ENCODE data around the gene MPIG6B. TPM values are rescaled to one million over a fixed set of nuclear protein-coding genes. Genes with fewer than 3 reads are reported as not detected.

MPIG6B gene, protein sequence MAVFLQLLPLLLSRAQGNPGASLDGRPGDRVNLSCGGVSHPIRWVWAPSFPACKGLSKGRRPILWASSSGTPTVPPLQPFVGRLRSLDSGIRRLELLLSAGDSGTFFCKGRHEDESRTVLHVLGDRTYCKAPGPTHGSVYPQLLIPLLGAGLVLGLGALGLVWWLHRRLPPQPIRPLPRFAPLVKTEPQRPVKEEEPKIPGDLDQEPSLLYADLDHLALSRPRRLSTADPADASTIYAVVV
- total RNA-seq (under 1 TPM; 0.74 to 0.94 TPM), polyA plus RNA-seq (ENCODE audit: insufficient read depth, low read depth, low replicate concordance) (1.3 TPM)
- long read RNA-seq, donor 1, partial matches to known transcripts: 0 of 1 reads
- long read RNA-seq, donor 1, other reads (novel, unspliced or antisense): 0 of 1 reads
- long read RNA-seq, donor 2: 0 reads

- H3K9me3 ChIP-seq: no peaks in the 10 kb centered on the region
- no peaks in the 10 kb centered on the region for H3K27me3 ChIP-seq
- no peaks in the 10 kb centered on the region for H3K36me3 ChIP-seq (ENCODE audit: low read depth, missing control alignments)
- no peak within 1 kb of the TSS for H3K4me3 ChIP-seq
- TF ChIP-seq, protein P1, sequence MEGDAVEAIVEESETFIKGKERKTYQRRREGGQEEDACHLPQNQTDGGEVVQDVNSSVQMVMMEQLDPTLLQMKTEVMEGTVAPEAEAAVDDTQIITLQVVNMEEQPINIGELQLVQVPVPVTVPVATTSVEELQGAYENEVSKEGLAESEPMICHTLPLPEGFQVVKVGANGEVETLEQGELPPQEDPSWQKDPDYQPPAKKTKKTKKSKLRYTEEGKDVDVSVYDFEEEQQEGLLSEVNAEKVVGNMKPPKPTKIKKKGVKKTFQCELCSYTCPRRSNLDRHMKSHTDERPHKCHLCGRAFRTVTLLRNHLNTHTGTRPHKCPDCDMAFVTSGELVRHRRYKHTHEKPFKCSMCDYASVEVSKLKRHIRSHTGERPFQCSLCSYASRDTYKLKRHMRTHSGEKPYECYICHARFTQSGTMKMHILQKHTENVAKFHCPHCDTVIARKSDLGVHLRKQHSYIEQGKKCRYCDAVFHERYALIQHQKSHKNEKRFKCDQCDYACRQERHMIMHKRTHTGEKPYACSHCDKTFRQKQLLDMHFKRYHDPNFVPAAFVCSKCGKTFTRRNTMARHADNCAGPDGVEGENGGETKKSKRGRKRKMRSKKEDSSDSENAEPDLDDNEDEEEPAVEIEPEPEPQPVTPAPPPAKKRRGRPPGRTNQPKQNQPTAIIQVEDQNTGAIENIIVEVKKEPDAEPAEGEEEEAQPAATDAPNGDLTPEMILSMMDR (IDR thresholded peaks at IDR 0.05): no peak
- no peak for TF ChIP-seq POLR2A (IDR thresholded peaks at IDR 0.05)
- H3K27ac ChIP-seq: no peak within 1 kb of the TSS
- intact Hi-C loops (cut with DNase I; ENCODE audit: low total_unique reads): no loop called here
- H3K4me1 ChIP-seq: peaks cover 6% of the 10 kb centered on the region
- WGBS, 2 donors: 29 to 59% methylated on average over 26 to 46 of the region's 46 CpGs
- DNase-seq: no peak
Observed at GRCh38 chr6:31723245-31723979, at the start of gene MPIG6B. MPIG6B (plus strand) TSS chr6:31723373; CDS start chr6:31723384, 11 bp downstream.

GRCh38 chr6:31676322-31676903 lies 46.8 kb upstream of the MPIG6B start:
- no peak overlapping the region for H3K4me3 ChIP-seq
- H3K36me3 ChIP-seq (ENCODE audit: low read depth, missing control alignments): no peaks in the 10 kb centered on the region
- no peaks in the 10 kb centered on the region for H3K9me3 ChIP-seq
- no peak overlapping the region for H3K27ac ChIP-seq
- WGBS, 2 donors: 84% methylated on average over 4 of the region's 4 CpGs
- TF ChIP-seq, protein P1 (IDR thresholded peaks at IDR 0.05): no peak
- no peak for TF ChIP-seq POLR2A (IDR thresholded peaks at IDR 0.05)
- DNase-seq: no peak
- H3K27me3 ChIP-seq: no peaks in the 10 kb centered on the region
- intact Hi-C loops (cut with DNase I; ENCODE audit: low total_unique reads): no loop called here
- peaks cover 6% of the 10 kb centered on the region for H3K4me1 ChIP-seq

DNA sequence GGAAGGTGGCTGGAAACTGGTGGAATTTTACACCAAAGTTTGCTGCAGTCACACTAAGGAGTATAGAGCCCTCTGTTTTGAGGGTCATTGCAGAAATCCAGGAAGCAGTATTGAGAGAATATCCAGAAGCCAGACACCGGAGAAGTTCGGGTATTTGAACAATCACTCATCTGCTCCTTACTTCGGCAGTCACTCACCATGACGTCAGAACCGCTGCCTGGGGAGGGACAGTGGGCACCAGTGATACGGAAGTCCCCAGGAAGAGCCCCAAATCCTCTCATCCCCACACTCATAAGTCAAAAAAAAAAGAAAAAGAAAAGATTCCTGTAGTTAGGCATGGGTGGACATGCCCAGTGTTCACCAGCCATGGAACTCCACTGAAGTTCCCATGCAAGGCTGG lies 46.3 kb upstream of the MPIG6B start:
- no peaks in the 10 kb centered on the region for H3K27me3 ChIP-seq
- H3K36me3 ChIP-seq (ENCODE audit: low read depth, missing control alignments): no peaks in the 10 kb centered on the region
- whole genome bisulfite sequencing, 2 donors: 80 to 81% methylated on average over 6 of the region's 6 CpGs
- H3K9me3 ChIP-seq: no peaks in the 10 kb centered on the region
- intact Hi-C loops (cut with DNase I; ENCODE audit: low total_unique reads): no loop called here
- no peak overlapping the region for H3K4me3 ChIP-seq
- TF ChIP-seq, protein P1 (IDR thresholded peaks at IDR 0.05): no peak
- TF ChIP-seq POLR2A (IDR thresholded peaks at IDR 0.05): no peak
- H3K4me1 ChIP-seq: peaks cover 11% of the 10 kb centered on the region
- H3K27ac ChIP-seq: no peak overlapping the region
- no peak for DNase-seq

DNA sequence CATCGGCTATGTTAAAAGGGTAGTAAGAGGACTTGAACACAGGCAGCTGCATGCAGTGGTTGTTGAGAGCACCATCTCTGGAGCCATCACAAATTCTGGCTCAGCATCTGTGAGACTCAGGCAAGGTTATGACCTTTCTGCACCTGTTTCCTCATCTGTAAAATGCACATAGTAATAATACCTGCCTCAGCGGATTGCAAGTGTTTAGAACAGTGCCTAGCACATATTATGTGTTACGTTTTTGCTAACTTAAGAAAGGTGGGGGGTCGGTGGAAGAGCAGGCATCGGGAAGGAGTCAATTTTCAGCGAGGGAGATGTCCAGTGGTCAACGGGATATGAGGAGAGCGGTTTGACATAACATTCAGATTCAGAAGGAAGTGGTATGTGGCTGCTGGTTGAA lies 45.2 kb upstream of the MPIG6B start:
- Histone ChIP-seq H3K9me3 (no peaks in the 10 kb centered on the region), H3K27ac (no peak overlapping the region), H3K27me3 (no peaks in the 10 kb centered on the region), H3K36me3 (ENCODE audit: low read depth, missing control alignments) (no peaks in the 10 kb centered on the region), H3K4me1 (peaks cover 12% of the 10 kb centered on the region), H3K4me3 (no peak overlapping the region)
- no peak for DNase-seq
- intact Hi-C loops (cut with DNase I; ENCODE audit: low total_unique reads): no loop called here
- TF ChIP-seq, protein P1 (IDR thresholded peaks at IDR 0.05): no peak
- no peak for TF ChIP-seq POLR2A (IDR thresholded peaks at IDR 0.05)
- WGBS, 2 donors: 70 to 79% methylated on average over 8 of the region's 8 CpGs
